Progenitor cell of endocrine pancreas (in vitro differentiated cells): Measurements from ENCODE around the gene TFE3. TPM values are rescaled to one million over a fixed set of nuclear protein-coding genes. Genes with fewer than 3 reads are reported as not detected.

ENCODE experiments used
- DNase-seq: peaks from one replicate; pipeline ENCODE4 v3.0.0; 2021; ENCODE audit warnings: low spot score; ENCODE audit not compliant: unreplicated experiment
- H3K27ac Mint-ChIP-seq: 2 replicates; pipeline ENCODE4 v1.8.0; 2021; ENCODE audit warnings: mild to moderate bottlenecking, moderate library complexity, mixed read lengths
- H3K27me3 Mint-ChIP-seq: 2 replicates; pipeline ENCODE4 v1.8.0; 2021; ENCODE audit warnings: mixed read lengths
- H3K36me3 Mint-ChIP-seq: 2 replicates; pipeline ENCODE4 v1.8.0; 2022; ENCODE audit warnings: mixed read lengths; ENCODE audit not compliant: insufficient read depth
- H3K4me1 Mint-ChIP-seq: 2 replicates; pipeline ENCODE4 v1.8.0; 2021; ENCODE audit warnings: low read depth, mixed read lengths
- H3K4me3 Mint-ChIP-seq: 2 replicates; pipeline ENCODE4 v1.8.0; 2021; ENCODE audit warnings: low read depth, mild to moderate bottlenecking, moderate library complexity, mixed read lengths
- H3K9me3 Mint-ChIP-seq: 2 replicates; pipeline ENCODE4 v1.8.0; 2021; ENCODE audit warnings: low read depth, mixed read lengths
- CTCF ChIP-seq: fragments of 200-600 bp; sonication (generic); IDR thresholded peaks from one replicate; pipeline ENCODE4 v1.5.0; 2021; ENCODE audit warnings: antibody characterized with exemption, mild to moderate bottlenecking; ENCODE audit not compliant: unreplicated experiment
- total RNA-seq: library from RNA; stranded (reverse); gene quantifications from 2 replicates; pipeline ENCODE4 v1.2.1, GENCODE V29; 2021

Gene TFE3
- total RNA-seq, 1 donor from 2014 or later, result 39.7 TPM

GRCh38 chrX:49064303-49064702 lies 21.1 kb upstream of the TFE3 start:
- no peak overlapping the region for H3K4me3 Mint-ChIP-seq
- H3K36me3 Mint-ChIP-seq, result peaks cover 6% of the 10 kb centered on the region
- H3K4me1 Mint-ChIP-seq, result peaks cover 2% of the 10 kb centered on the region
- no peak overlapping the region for H3K27ac Mint-ChIP-seq
- no peak for DNase-seq
- no peaks in the 10 kb centered on the region for H3K9me3 Mint-ChIP-seq
- H3K27me3 Mint-ChIP-seq, result no peaks in the 10 kb centered on the region
- TF ChIP-seq CTCF, result no peak

GRCh38 chrX:49063715-49064114 lies 20.6 kb upstream of the TFE3 start:
- Mint-ChIP-seq H3K4me1 (peaks cover 3% of the 10 kb centered on the region), H3K9me3 (no peaks in the 10 kb centered on the region), H3K4me3 (no peak overlapping the region), H3K27ac (no peak overlapping the region), H3K27me3 (no peaks in the 10 kb centered on the region), H3K36me3 (peaks cover 6% of the 10 kb centered on the region)
- DNase-seq, result no peak
- no peak for TF ChIP-seq CTCF

- H3K4me1 Mint-ChIP-seq, result peaks cover 3% of the 10 kb centered on the region
- H3K4me3 Mint-ChIP-seq, result no peak overlapping the region
- TF ChIP-seq CTCF, result no peak
- H3K27ac Mint-ChIP-seq, result no peak overlapping the region
- peaks cover 8% of the 10 kb centered on the region for H3K36me3 Mint-ChIP-seq
- no peaks in the 10 kb centered on the region for H3K27me3 Mint-ChIP-seq
- DNase-seq, result no peak
- H3K9me3 Mint-ChIP-seq, result no peaks in the 10 kb centered on the region
Measured at GRCh38 chrX:49061916-49062315, 18.8 kb upstream of the TFE3 start.

- no peak for DNase-seq
- Mint-ChIP-seq H3K4me3 (no peak overlapping the region), H3K27me3 (no peaks in the 10 kb centered on the region), H3K36me3 (peaks cover 8% of the 10 kb centered on the region), H3K4me1 (peaks cover 3% of the 10 kb centered on the region), H3K27ac (no peak overlapping the region), H3K9me3 (no peaks in the 10 kb centered on the region)
- TF ChIP-seq CTCF, result no peak
Measured at GRCh38 chrX:49061490-49061889, 18.3 kb upstream of the TFE3 start.

GRCh38 chrX:49060914-49061313 lies 17.8 kb upstream of the TFE3 start:
- Mint-ChIP-seq H3K4me1 (peaks cover 3% of the 10 kb centered on the region), H3K4me3 (no peak overlapping the region), H3K9me3 (peaks cover 1% of the 10 kb centered on the region), H3K27ac (peak overlapping the region; percentile 63), H3K27me3 (no peaks in the 10 kb centered on the region), H3K36me3 (peaks cover 6% of the 10 kb centered on the region)
- TF ChIP-seq CTCF, result no peak
- no peak for DNase-seq
